Measurements from ENCODE around the gene SARS2.
"Not testable (repeated sequence)": the region's sequence is repeated elsewhere in the genome, so short reads cannot be mapped to it uniquely, and the experiment has no call there.

SARS2 gene

GRCh38 chr19:38890686-38891085, 39.9 kb downstream of the SARS2 start:
- DNase-seq: no peak

GRCh38 chr19:38889803-38890202, 40.8 kb downstream of the SARS2 start:
- no peak for DNase-seq

DNA sequence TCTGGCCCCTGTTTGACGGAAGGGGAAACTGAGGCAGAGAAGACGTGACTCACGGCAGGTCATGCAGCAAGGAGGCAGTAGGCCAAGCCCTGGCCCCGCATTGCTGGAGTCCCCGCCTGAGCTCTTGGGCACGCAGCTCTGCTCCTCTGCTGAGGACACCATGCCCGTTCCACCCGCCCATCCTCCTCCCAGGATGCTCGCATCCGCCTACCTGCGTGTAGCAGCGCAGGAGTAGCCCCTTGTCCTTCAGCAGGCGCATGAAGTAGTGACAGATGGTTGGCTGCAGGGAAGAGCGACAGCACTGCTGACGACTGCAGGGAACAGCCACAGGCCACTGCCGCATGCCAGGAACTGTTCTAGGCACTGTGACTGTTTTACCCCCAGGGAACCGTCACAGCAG, 41.7 kb downstream of the SARS2 start:
- no peak for DNase-seq

DNA sequence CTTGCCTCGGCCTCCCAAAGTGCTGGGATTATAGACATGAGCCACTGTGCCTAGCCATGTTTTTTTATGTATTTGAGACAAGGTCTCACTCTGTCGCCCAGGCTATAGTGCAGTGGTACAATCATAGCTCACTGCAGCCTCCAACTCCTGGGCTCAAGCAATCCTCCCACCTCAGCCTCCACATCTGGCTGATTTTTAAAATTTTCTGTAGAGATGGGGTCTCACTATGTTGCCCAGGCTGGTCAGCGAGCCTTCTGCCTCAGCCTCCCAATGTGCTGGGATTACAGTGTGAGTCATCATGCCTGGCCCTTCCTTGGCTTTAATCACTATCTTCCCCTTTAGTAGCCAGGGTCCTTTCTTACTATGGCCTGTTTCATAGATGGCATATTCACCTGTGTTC, 45.9 kb downstream of the SARS2 start:
- DNase-seq: not testable (repeated sequence)

GRCh38 chr19:38883286-38883685, 47.3 kb downstream of the SARS2 start:
- no peak for DNase-seq

- no peak for DNase-seq
Measured at GRCh38 chr19:38880882-38881609, 49.5 kb downstream of the SARS2 start.

DNA sequence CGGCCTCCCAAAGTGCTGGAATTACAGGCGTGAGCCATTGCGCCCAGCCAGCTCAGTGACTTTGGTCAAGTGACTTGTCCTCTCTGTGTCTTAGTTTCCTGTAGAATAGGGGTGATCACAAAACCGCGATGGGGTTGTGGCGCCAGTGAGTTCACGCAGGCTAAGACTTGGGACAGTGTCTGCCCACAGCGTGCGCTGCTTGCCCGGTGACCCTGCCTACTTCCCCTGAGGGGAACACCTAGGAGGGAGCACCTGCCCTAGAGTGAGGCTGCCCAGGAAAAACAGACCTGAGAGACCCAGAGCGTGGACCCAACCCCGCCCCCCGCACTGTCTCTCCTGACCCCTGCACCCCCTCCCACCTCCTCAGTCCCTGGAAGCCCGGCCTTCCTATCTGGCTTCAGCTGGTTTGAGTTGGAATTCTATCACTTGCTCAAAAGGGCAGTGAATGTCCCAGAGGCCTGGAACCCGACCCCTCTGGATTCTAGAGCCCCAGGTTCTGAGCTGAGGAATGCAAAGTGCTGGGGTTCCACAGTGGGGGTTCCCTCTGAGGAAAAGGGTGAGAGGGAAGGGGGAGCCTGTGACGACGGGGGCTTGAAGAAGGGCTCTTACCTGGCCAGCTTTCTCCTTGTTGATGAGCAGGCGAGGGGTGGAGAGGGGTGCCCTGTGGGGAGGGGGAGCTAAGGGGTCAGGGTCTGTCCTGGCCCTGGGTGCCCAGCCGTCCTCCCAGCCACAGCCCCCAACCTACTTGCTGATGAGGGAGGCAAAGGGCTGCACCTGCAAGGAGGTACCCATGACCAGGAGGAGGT, 50.3 kb downstream of the SARS2 start:
- DNase-seq: no peak

DNA sequence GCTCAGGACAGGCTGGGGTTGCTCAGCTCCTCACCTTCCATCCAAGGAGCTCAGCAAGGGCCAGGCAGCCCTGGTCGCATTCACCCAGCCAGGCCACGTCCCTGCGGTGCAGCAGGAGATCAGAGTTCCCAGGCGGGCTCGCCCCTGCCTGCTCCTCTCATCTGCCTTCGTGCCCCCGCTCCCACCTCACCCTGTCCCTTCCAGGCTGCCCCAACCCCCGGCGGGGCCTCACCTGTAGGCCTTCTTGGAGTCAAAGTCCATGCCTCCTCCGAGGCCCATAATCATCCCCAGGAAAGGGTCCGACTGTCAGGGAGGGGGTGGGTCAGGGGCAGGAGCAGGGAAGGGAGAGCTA, 51.2 kb downstream of the SARS2 start:
- DNase-seq: no peak

DNA sequence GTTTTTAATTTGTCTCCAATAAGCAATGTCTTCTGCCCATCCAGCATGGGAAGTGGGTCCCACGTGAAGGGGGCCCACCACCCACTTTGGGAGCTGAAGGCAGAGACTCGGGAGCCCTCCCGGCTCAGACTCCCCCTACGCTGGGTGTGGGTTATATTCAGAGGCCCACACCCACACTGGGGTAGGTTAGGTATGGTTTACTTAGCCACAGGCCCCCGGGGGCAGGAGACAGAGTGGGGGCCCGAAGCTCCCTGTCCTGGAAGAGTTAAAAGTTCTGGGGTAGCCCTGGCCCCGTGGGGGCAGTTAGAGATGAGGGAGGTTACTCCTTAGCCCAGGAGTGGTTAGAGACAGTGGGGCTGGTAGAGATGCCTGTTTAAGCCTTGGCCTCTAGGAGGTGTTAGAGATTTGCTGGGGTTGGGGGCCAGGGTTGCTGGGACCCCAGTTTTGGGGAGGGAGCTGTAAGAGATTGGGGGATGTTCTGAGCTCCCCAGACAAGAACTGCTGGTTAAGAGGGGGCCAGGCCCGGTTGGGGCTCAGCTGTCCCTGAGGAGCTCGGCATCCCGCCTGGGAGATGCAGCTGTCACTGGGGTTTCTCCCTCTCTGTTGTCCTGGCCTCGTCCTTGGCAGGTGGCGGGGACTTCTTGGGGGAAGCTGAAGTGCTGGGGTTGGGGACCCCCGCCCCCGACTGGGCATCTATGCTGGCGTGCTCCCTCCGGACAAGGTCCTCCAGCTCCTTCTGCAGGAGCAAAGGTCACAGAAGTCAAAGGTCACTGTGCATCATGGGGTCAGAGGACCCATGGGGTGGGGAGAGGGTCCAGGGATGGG, 51.8 kb downstream of the SARS2 start:
- no peak for DNase-seq

DNA sequence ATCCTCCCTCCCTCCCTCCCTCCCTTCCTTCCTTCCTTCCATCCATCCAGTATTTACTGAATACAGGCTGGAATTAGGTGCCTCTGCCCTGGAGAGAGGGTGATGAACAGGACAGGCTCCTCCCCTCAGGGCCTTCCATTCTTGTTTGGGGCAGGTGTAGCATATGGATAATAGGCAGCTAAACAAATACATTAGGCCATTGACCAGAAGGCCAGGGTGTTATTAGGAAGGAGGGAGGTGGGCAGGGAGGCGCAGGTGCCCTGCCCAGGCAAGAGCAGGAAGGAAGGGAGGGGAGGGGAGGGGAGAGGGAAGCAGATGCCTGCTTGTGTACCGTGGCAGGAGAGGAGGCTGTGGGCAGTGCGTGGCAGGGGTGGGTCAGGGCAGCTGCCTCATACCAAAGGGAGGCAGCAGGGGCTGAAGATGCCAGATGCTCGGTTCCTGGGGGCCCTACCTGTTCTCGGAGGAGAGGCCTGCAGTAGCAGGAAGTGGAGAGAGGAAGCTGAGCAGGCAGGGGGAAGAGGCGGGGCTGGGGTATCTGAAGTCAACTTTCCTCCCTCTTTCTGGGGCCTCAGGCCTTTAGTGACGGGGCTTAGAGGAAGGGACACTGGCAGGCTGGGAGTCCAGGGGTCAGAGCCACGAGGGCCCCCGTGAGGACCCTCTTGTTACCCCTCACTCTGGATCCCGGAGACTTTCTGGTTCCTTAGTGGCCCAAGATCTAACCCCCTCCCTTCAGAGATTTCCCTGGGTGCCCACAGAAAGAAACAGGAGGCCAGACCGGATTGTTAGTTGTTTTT, 52.6 kb downstream of the SARS2 start, which contains the start of gene RINL:
Gene RINL (minus strand): TSS at position 495 of the 794 bp plus-strand sequence. CDS start 1,533 bp downstream, outside the sequence.
- peak; percentile 62 for DNase-seq

- DNase-seq: no peak
Measured at GRCh38 chr19:38875656-38876395, 54.7 kb downstream of the SARS2 start.

DNA sequence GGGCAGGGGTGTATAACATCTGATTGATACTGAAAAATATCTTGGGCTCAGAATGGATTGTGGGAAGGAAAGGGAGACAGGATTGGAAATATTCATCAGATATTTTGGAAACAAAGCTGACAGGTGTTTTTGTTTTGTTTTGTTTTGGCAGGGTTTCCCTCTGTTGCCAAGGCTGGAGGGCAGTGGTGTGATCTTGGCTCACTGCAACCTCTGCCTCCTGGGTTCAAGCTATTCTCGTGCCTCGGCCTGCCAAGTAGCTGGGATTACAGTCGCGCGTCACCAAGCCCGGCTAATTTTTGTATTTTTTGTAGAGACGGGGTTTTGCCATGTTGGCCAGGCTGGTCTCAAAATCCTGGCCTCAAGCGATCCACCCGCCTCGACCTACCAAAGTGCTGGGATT, 57.2 kb downstream of the SARS2 start:
- not testable (repeated sequence) for DNase-seq

GRCh38 chr19:38870612-38871011, 60.0 kb downstream of the SARS2 start:
- no peak for DNase-seq

DNA sequence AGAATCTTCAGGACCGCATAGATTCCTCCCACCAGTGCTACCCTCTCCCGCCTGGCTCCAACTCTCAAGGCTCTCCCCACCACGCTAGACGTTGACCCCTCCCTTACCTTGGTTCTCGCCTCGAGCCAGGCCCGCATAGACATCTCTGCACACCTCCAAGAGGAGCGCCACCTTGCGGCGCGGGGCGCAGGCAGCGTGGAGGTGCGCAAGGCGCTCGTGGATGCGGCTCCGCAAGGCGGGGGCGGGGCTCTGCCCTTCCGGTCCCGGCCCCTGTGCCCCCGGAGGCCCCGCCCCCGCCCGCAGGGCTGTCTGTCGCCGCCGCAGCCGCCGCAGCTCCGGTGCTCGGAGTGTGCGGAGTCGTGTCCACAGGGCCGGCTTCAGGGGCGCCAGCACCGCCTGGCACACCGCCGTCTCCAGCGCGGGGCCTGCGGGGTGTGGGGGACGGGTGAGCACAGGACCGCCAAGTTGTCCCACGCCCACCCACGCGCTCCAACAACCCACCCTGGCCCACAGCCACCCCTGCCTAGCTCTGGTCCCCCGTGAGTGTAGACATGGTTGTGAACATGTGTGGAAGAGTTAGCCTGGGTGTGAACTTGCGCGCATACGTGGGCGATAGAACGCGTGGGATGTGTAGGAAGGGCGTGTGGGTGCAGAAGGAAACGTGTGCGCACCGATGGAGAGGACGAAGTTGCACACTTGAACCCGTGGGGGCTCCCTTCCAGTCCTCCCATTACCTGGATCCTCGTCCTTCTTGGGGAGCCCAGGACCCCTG, 60.5 kb downstream of the SARS2 start:
- DNase-seq: peak; percentile 91

GRCh38 chr19:38869160-38869835, 61.3 kb downstream of the SARS2 start:
- DNase-seq: no peak

DNA sequence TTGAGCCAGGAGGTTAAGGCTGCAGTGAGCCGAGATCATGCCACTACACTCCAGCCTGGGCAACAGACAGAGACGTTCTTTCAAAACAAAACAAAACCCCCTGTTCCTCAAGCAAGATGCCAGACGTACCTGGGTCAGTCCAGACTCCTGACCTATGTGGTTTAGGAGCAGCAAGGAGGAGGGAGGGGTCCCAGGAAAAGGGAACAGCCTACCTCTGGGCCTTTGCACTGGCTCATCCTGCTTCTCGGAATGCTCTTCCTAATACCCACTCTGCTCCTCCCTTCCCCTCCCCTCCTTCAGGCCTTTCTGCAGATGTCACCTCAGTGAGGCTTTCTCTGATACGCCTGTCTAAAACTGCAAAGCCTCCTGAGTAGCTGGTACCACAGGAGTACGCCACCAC, 62.0 kb downstream of the SARS2 start:
- no peak for DNase-seq

- DNase-seq: no peak
Measured at GRCh38 chr19:38867171-38867780, 63.3 kb downstream of the SARS2 start.
